Measurements from ENCODE around the gene PKHD1. TPM values are rescaled to one million over a fixed set of nuclear protein-coding genes. Genes with fewer than 3 reads are reported as not detected.

Gene PKHD1
- total and polyA plus RNA-seq, 11 donors, result 0.02 to 0.04 TPM; not detected in 9

DNA sequence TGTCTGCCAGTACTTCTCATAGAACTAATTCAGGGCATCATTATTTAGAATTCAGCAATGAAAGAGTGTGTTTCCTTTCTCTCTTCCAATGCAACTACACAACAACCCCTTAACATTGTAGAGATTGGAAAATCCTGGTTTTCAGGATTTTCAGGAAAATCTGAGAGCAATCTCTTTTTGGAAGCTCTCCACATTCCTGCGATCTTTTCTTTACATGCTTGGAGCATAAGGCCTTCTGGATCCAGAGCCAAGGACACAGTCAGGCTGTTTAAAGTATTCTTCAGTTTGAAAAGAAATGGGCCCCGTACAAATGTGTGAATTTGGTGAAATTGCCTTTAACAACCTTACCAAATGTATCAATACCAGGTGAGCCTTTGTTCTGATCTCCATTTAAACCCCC is 469.7 kb downstream of the PKHD1 start:
- Histone ChIP-seq H3K27ac (no peak overlapping the region), H3K9me3 (no peaks in the 10 kb centered on the region), H3K4me1 (no peaks in the 10 kb centered on the region), H3K27me3 (no peaks in the 10 kb centered on the region), H3K36me3 (no peaks in the 10 kb centered on the region), H3K4me3 (no peak overlapping the region)
- DNase-seq (no peak), ATAC-seq (no peak)
- 75 to 78% (median 75%) methylated on average over 2 of the region's 2 CpGs for WGBS, 4 donors
- intact Hi-C loops (cut with DNase I), result no loop called here
- no peak for TF ChIP-seq POLR2A (IDR thresholded peaks at IDR 0.05)
- TF ChIP-seq, protein P1, sequence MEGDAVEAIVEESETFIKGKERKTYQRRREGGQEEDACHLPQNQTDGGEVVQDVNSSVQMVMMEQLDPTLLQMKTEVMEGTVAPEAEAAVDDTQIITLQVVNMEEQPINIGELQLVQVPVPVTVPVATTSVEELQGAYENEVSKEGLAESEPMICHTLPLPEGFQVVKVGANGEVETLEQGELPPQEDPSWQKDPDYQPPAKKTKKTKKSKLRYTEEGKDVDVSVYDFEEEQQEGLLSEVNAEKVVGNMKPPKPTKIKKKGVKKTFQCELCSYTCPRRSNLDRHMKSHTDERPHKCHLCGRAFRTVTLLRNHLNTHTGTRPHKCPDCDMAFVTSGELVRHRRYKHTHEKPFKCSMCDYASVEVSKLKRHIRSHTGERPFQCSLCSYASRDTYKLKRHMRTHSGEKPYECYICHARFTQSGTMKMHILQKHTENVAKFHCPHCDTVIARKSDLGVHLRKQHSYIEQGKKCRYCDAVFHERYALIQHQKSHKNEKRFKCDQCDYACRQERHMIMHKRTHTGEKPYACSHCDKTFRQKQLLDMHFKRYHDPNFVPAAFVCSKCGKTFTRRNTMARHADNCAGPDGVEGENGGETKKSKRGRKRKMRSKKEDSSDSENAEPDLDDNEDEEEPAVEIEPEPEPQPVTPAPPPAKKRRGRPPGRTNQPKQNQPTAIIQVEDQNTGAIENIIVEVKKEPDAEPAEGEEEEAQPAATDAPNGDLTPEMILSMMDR (IDR thresholded peaks at IDR 0.05), result no peak

DNA sequence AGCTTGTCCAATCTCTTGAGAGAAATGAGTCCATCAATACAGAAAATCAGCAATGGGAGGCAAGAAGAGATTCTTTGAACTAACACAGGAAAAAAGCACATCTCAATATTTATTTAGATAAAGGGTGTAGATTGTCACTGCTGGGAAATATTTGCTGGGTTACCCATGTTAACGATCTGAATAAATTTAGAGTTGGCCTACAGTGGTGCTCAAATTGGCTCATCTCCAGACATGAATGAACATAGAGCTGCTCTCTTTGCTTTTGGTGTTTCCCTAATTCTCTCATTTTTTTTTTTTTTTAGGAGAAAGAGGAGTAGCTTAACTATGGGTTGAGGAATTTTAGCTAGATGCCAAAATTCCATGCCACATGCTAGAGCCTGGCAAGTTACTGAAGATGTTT is 471.2 kb downstream of the PKHD1 start:
- DNase-seq (no peak), ATAC-seq (no peak)
- Histone ChIP-seq H3K4me3 (no peak overlapping the region), H3K4me1 (no peaks in the 10 kb centered on the region), H3K9me3 (no peaks in the 10 kb centered on the region), H3K36me3 (no peaks in the 10 kb centered on the region), H3K27ac (no peak overlapping the region), H3K27me3 (no peaks in the 10 kb centered on the region)
- no peak for TF ChIP-seq POLR2A (IDR thresholded peaks at IDR 0.05)
- TF ChIP-seq, protein P1 (IDR thresholded peaks at IDR 0.05), result no peak
- intact Hi-C loops (cut with DNase I), result no loop called here
- WGBS, 4 donors, result 44 to 82% (median 57%) methylated on average over 1 of the region's 1 CpG

DNA sequence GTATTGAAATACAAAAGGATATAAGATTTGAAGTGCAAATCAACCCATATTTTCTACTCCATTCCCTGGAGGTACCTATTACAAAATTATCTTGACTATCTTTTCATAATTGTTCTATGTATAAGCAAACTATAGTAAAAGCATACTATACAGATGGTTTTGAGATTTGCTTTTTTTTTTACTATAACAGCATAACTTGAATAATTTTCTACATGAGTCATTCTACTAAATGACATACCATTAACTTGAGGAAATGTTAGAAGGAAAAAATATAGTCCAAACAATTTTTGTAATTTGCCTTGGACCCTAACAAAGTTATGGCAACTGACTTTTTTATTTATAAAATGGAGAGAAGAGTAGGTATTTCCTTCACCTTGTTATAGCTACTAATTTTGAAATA is 472.7 kb downstream of the PKHD1 start:
- H3K27me3 ChIP-seq, result no peaks in the 10 kb centered on the region
- no peaks in the 10 kb centered on the region for H3K4me1 ChIP-seq
- no peaks in the 10 kb centered on the region for H3K36me3 ChIP-seq
- intact Hi-C loops (cut with DNase I), result no loop called here
- H3K4me3 ChIP-seq, result no peak overlapping the region
- DNase-seq (no peak), ATAC-seq (no peak)
- H3K9me3 ChIP-seq, result no peaks in the 10 kb centered on the region
- no peak for TF ChIP-seq POLR2A (IDR thresholded peaks at IDR 0.05)
- TF ChIP-seq, protein P1 (IDR thresholded peaks at IDR 0.05), result no peak
- H3K27ac ChIP-seq, result no peak overlapping the region

DNA sequence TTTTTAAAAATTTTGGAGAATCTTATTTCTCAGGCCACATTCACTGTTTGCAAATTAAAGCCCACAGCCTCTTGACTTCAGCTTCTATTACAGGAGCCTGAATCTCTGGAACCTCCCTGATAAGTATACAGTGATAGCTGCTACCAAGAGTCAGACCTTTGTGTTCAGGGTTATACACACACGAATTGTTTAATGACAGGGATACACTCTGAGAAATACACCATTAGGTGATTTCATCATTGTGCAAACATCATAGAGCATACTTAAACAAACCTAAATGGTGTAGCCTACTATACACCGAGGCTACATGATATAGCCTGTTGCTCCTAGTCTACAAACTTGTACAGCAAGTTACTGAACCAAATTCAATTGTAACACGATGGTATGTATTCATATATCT is 473.9 kb downstream of the PKHD1 start:
- H3K9me3 ChIP-seq, result no peaks in the 10 kb centered on the region
- TF ChIP-seq, protein P1 (IDR thresholded peaks at IDR 0.05), result no peak
- no peak for TF ChIP-seq POLR2A (IDR thresholded peaks at IDR 0.05)
- intact Hi-C loops (cut with DNase I), result no loop called here
- H3K4me3 ChIP-seq, result no peak overlapping the region
- WGBS, 4 donors, result 62 to 74% (median 73%) methylated on average over 3 of the region's 3 CpGs
- H3K27ac ChIP-seq, result no peak overlapping the region
- ATAC-seq (no peak), DNase-seq (no peak)
- no peaks in the 10 kb centered on the region for H3K27me3 ChIP-seq
- H3K4me1 ChIP-seq, result no peaks in the 10 kb centered on the region
- H3K36me3 ChIP-seq, result no peaks in the 10 kb centered on the region

Data from heart left ventricle (tissue), 16 donors.